Suppressor macrophage treated with lipopolysaccharide for 4 hours (primary cell): ENCODE results near the gene MMD.
"Not testable (repeated sequence)": the region's sequence is repeated elsewhere in the genome, so short reads cannot be mapped to it uniquely, and the experiment has no call there.

Experiments
- DNase-seq: peaks from one replicate; pipeline ENCODE4 v3.0.0-alpha.2; 2020

Gene MMD, protein sequence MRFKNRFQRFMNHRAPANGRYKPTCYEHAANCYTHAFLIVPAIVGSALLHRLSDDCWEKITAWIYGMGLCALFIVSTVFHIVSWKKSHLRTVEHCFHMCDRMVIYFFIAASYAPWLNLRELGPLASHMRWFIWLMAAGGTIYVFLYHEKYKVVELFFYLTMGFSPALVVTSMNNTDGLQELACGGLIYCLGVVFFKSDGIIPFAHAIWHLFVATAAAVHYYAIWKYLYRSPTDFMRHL

DNA sequence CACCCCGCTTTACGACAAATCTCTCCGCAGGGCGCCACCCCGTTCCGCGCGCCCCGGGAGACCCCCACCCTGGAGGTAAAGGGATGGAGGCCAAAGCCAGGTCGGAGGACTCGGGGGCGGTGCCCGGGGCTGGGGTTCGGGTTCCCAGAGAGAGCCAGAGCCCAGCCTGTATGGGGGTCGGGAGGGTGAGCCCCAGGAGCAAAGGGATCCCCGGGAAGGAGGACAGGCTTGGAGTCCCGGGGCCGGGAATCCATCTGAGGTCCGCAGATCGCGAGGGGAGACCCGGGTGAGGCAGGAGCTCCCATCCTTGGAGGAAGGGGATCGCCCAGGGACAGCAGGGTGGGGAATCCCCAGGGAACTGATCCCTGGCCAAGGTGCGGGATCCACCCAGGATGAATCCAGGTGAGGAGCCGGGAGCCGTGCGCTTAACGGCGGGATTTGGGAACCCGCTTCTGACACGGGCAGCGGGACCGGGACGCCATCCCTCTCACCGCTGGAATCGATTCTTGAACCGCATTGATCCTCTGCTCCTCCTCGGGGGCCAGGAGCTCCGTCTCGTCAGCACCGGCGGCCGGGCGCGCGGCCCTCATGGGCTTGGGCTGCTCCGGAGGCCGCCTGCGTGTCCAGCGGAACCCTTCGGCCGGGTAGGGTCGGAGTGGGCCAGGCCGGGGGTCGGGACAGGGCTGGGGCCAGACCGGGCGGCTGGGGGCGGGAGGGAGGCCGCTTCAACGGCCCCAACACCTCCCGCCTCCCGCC, at the start of gene MMD:
TSS of gene MMD (minus strand) at position 657 of the 756 bp plus-strand sequence. CDS start at position 517, 140 bp downstream.
- no peak for DNase-seq

DNA sequence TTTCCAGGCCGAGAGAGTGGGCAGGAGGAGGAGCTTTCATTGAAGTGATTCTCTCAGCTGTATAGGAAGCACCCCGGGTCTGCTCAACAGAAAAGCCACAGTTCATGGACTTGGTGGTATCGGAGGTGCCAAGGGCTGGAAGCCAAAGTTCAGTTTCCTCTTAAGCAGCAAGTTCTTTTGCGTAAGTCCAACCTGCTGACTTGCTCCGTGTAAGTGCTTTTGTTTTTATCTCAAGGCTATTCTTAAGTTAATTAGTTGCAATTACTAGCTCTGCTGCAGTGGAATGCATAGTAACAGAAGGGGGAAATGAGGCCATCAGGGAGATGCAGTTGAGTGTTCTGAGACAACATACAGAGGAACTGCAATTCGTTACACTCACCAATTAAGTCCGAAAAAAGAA, 45.0 kb upstream of the MMD start:
- no peak for DNase-seq

DNA sequence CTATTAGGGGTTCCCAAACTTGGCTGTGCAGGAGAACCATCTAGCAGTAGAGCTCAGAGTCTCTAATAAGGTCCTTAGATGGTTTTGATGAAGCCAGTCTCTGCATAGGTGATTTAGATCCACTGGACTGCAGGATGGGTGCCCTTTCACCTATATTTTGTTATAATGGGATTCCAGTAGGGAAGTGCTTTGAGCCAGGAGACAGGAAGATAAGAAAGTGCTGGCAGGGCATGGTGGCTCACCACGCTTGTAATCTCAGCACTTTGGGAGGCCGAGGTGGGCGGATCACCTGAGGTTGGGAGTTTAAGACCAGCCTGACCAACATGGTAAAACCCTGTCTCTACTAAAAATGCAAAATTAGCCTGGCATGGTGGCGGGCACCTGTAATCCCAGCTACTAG, 44.1 kb upstream of the MMD start:
- not testable (repeated sequence) for DNase-seq

DNA sequence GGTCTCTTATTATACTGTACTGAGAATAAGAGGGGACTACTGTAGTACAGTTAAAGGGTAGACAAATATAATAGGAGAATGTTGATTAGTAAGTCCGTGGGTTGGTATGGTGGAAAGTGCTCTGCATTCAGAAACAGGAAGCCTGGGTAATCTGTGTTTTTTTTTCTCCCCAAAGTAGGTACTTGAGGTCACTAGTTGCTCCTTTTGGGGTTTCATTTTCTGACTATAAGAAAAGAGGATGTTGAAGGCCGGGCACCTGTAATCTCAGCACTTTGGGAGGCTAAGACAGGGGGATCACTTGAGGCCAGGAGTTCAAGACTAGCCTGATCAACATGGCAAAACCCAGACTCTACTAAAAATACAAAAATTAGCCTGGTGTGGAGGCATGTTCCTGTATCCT, 42.0 kb upstream of the MMD start:
- no peak for DNase-seq

DNA sequence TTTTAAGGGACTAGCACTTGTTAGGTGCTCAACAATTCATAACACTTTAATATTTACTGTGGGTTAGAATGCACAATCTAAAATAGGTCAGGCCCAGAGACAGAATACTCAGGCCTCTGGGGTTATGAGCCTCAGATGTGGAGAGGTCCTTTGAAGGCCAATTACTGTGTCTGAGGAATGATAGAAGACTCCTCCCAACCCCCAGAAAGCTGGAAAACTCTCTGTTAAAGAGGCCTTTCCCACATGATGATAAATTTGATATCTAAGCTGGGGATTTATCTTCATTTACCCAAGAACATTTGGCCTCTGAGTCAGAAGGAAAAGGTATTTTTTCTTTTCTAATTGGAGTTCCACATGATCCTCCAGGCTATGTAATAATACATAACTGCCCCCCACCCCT, 41.1 kb upstream of the MMD start:
- no peak for DNase-seq

DNA sequence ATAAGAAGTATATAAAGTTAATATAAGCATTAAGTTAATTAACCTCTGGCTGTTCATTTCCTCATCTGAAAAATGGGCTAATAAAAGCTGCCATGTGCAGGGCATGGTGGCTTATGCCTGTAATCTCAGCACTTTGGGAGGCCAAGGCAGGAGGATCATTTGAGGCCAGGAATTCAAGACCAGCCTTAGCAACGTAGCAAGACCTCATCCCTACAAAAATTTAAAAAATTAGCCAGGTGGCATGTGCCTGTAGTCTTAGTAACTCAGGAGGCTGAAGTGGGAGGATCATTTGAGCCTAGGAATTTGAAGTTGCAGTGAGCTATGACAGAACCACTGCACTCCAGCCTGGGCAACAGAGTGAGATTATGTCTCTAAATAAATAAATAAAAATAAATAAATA, 40.6 kb upstream of the MMD start:
- DNase-seq, result no peak

DNA sequence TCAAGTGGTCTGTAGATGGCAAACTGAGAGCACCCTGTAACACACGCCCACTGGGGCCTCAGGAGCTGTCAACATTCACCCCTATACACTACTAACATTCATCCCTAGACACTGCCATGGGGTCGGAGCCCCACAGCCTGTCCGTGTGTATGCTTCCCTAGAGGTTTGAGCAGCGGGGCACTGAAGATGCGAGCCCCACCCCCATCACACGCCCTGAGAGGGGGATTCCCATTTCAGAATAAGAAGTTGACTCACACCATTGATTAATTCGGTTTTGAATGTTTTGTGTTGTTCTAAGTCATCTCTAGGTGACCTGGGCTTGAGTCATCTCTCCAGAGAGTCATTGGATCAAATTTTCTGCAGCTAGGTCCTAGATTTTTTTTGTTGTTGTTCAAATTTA, 37.3 kb upstream of the MMD start:
- peak; percentile 33 for DNase-seq

DNA sequence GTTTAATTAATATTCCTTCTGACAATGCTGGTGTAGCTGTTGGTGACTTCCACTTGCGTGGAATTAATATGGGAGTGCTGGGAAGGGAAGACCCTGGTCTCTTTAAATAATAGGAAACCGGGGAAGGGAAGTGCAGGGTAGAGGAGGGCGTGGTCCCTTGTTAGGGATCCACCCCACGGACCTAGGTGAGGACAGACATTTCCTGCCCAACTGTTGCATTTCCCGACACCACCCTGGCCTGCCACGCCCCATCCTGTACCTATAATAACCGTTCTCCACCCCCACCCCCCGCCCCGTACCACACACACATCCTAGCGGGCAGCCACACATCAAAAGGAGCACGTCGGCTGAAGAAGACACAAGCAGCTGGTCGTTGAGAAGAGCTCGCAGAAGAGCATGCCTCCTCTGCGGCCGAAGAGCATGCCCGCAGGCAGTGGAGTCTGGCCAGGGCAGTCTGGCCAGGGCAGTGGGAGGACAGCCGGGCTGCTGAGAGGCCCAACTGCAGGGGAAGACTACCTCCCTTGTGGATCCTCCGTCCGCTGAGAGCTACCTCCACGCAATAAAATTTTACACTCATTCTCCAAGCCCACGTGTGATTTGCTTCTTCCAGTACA, 36.8 kb upstream of the MMD start:
- DNase-seq, result no peak

DNA sequence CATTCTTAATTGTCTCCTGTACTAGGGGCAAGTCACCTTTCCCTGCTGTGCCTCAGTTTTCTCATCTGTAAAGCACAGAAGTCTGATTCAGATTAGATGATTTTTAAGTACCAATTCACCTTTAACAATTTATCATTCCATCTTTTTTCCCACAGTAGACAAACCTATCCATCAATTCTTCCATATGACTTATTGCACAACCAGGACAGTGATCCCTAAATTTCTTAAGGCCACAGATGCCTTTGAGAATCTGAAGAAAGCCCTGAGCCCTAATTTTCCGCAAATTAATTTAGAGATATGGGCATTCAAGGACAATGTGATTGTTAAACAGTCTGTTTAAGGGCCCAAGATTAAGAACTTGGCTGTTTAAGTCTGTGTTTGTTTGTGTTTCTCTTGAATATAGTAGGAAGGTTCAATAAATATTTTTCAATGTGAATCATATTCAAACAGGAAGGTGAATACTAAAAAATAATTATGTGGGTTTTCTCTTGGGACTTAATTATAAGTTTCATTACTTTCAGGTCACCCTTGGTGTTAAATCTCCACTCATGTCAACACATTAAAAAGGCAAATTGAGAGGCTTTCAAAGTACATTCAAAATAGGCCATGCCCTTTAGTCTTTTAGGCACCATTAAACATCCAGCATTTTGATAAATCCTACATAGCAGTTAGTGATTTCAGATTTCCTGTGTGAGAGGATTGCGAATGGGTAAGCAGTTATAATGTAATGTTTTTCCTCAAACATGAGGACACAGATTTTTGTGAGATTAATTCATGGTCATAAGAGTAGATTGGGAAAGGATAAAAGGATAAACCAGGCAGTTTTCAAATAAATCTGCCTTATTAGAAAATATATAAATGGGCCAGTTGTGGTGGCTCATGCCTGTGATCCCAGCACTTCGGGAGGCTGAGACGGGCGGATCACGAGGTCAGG, 34.9 kb upstream of the MMD start:
- DNase-seq, result no peak

DNA sequence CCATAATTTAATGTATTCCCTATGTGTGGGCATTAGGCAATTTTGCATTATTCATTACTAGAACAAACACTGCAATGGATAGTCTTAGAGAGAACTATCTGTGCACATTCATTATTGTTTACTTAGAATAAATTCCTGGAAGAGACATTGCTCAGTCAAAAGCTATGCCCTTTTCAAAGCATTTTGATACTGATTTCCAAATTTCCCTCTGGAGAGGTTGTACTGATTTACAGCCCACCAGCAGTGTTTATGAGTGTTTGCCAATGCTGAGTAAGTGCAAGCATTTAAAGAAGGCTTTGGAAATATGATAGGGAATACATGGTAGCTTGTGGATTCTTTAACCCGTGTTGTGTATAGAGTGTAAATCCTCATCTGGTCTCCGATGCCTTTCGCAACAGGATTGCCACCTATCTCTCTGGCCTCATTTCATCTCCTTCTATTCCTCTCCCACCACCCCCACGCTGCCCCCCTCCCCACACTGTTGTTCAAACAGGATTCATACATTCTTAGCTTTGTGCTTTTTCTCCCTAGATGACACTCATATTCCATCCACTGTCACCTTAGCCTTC, 33.4 kb upstream of the MMD start:
- no peak for DNase-seq

DNA sequence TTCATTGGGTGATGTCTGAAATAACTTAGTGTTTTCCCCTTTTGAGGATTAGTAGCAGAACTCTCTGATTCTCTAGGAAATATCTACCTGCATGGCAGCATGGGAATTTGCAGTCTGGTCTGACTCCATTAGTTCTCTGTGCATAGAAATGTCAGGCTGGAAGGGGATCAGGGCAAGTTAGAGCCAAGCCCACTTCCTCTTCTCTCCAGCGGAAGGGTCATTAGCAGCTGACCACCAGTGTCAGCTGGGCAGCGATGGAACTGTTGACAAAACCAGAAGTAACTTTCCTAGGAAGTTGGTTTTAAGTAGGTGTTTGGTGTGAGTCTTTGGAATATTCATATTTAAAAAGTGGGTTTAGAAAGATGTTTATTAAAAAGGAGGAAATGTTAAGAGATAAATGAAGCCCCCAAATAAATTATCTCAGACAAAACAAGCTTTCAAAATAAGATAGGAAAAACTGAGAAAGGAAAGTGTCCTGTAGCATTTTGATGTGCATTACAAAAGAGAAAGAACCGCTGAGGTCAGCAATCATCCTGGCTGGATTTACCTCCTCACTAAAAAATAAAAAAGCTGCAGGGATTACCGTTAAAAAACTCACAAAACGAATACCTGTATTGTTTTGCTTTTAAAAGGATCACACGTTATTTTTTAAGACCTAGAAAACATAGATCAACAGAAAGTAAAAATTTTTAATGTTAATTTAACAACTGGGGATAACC, 32.4 kb upstream of the MMD start:
- peak; percentile 58 for DNase-seq

DNA sequence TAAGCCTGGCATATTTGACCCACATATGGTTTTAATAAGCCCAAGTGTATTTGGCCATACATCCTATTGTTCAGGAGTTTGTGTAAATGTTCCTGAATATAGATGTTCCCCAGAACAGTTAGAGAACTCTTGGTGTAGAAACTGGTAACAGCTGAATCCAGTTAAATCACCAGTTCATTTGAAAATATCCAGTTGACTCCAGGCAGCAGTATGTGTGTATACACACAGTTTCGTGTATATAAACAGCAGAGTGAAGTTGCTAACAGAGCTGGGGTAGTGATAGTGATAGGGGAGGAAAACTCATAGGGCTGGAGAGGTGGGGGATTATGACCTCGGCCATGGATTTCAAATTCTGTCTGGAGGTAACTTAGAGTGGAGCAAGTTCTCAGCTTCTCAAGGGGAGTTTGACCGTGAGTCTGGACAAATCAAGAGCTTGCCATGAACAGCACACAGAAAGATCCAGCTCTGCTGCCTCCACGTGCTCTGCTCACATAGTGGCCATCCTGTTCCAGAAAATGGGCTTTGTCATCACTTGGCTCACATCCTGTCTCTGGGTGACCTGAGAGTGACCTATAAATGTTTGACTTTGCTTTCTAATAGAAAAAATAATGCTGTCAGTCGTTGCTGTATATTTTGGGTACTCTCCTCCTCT, 30.6 kb upstream of the MMD start:
- peak; percentile 64 for DNase-seq

DNA sequence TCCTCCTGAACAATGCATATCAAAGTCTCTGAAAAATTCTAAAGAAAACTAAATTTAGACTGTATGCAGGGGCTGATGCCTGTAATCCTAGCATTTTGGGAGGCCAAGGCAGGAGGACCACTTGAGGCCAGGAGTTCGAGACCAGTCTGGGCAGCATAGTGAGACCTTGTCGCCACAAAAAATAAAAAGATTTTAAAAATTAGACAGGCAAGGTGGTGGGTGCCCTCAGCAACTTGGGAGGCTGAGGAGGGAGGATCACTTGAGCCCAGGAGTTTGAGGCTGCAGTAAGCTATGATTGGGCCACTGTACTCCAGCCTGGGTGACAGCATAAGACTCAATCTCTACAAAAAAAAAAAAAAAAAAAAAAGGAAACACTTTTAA, 30.1 kb upstream of the MMD start:
- DNase-seq, result no peak

DNA sequence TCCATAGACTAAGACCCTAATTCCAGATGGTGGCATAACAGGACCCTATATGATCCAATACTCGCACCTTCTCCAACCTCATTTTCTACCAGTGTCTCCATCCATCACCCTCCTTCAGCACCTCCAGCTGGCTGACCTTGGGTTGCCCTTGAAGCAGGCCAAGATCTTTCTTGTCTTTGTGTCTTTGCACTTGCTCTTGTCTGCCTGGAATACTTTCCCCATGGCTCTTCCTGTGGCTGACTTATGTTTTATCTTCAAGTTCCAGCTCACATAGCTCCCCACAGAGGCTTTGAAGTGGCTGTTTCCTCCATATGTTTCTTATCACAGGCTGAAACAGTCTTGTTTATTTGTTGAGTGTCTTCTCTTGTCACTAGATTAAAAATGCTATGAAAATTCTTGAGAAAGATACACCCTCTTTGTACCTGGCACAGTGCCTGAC, 29.6 kb upstream of the MMD start:
- no peak for DNase-seq

DNA sequence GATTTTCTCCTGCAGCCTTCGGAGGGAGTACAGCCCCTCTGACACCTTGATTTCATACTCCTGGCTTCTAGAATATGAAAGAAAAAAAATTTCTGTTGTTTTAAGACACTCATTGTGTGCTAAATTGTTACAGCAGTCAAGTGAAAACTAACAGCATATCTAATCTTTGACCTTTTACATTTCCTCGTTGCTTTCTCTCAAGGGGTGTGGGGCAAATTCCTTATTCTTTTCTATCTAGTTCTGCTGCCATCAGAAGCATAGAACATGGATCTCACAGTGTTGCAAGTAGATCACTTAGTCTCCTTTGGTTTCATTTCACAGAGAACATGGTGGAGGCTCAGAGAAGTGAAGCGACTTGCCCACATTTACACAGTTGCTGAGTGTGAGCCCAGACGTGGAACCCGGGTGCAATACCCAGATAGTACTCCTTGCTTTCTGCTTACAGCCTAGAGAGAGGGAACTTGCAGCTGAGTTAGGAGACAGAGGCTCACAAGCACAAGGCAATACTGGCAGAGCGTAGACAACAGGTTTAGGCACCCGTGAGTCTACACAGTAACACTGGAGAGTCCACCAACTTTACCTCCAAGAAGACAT, 28.7 kb upstream of the MMD start:
- DNase-seq, result no peak

DNA sequence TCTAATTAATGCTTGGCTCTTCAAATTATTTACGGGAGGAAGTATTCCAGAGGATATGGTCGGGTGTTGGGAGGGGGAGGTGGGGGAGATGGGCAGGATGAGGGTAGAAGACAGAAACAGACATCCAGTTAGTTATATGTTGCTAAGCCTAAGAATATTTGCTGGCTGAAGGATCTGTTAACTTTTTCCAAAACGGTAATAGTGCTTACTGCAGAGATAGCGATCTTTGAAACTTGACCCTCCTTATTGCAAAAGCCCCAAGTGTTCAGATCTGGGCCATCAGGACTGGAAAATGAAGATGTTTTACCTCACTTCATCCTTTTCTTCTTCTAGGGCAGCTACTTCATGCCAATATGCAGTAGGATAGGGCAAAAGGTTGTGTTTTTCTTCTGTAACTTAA, 27.0 kb upstream of the MMD start:
- no peak for DNase-seq

DNA sequence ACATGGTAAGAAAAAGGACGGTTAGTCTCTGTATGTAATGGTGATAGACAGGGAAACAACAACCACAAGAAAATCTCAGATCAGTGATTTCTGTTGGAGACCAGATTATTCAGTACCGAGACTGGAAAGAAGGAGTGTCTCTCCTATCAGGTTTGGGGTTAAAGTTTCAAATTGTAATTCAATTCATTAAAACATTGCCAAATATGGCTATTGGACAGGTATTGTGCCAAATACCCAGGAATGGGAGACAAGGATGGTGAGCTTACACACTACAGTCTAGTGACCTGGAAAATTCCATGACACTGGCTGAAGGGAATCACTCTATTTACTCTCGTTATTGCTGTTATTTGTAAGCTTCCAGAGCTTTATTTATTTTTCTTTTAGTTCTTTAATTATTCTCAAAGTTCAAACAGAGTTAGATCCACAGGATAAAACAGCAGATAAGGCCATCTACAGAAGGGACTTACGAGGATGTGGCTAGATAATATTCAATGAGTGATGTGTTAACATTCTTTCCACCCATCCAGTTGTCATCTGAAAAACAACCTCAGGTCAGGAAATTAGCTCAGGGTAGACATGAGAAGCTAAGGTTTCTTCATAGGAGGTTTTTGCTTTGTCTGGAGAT, 25.1 kb upstream of the MMD start:
- DNase-seq, result no peak

DNA sequence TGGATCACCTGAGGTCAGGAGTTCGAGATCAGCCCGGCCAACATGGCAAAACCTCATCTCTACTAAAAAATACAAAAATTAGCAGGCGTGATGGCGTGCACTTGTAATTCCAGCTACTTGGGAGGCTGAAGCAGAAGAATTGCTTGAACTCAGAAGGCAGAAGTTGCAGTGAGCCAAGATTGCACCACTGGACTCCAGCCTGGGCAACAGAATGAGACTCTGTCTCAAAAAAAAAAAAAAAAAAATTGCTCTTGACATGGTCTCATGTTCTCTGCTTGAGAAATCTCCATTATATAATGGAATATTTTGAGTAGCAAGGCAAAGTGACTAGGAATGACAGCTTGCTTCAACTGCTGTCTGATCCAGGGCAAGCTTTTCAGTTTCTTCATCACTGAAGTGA, 24.4 kb upstream of the MMD start:
- peak; percentile 64 for DNase-seq

DNA sequence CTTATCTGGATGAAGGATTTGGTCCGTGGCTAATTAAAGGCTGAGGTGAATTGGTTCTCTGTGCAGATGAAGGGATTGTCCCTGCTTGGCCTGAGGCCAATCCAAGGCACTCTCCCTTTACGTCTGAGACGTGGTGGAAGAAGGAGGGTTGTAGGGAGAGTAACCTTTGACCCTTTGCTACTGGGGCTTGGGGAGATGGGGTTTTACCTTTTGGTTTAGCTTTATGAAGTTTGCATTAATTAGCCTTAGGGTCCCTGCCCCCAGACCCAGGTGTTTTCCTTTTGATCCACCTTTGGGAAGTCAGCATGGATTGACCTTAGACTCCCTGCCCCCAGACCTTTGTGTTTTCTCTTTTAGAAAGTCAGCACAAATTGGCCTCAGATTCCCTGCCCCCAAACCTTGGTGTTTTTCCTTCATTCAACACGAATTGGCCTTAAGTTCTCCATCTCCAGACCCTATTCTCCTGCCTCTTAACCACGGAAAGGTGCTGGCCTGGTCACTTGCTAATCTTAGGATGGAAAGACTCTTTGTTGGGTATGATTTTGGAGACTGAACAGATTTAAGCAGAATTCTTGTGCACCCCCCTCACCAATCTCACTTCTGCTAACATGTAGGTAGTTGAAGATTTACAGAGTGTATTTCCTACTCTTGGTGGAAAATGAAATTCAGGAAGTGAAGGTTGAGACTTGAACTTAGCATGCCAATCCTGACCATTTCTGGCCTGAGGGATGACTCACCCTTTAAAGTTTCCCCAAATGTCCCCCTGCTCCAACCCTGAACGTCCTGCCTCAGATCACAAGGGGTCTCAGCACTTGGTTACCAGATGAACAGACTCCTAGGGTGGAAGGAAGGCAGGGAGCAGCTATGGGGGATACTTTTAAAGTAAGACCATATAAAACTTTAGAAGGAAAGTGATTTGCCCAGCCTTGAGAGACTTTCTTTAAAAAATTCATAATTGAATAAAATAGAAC, 23.1 kb upstream of the MMD start:
- peak; percentile 82 for DNase-seq
